DMS79 treated with DMSO at 0.1 percent for 48 hours (cell line): ENCODE results near the gene PPM1F.

ENCODE experiments used
- DNase-seq: peaks from one replicate; lab custom pipeline; 2025; lab: John Stamatoyannopoulos, UW

Gene PPM1F

DNA sequence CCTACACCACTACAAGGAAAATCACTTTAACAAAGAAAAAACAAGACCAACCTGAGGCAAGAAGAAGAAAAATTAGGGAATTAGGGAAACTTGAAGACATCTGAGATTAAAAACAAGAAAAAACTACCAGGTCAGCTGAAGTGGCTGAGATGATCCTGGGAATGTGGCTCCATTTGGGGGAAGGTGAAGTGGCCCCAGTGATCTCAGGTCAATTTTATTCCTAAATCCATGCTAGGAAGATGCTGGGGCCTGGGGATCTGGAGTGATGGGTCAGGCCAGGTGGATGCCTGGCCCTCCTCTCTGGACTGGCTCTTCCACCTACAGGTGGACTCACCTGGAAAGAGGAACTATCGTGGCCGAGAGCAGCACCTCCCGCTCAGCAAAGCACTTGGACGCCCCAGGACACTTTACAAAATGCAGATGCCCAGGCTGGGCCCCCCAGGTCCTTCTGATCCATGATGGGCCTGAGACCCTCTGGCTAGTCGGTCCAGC, 23.3 kb upstream of the PPM1F start:
- DNase-seq: no peak

DNA sequence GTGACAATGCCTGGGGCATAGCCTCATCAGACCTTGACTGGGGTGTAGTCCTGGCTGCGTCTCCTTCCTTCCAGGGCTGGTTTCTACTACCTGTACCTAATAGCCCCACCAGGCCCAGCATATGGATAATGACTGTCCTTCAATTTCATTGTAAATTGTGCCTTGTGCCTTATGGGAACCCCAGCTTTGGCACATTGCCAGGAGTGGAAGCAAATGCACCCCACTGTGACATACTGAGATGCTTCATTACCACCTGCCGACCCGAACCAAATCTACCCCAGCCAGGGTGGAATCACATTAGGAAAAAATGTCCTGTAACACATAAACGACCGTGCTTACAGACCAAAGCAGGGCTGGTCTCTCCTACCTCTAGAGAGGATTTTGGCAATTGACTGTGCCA, 22.6 kb upstream of the PPM1F start:
- DNase-seq: no peak

DNA sequence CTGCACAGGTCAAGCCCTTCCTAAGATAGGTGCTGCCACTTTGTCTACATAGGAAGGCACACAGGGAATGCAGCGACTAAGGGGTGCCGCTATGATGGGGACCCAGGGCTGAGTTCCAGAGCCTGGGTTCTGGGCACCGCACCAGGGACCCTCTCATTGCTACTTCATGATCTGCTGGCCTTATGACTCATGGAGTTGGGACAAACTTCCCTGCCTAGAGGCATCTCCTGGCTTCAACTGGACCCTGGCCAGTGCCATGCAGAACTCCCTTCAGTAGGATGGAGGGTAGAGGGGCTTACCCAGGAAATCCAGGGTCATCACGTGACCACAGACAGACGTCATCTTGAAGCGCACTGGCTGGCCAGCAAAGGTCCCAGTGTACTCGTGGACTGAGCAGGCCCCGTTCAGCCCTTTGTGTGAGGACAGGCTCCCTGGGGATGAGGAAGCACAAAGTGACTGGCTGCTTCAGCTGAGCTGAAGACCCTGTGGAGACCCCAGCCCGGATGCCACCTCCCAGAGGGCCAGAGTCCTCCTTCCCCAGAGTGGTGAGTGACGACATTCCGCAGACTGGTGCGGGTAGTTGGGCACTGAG, 21.5 kb upstream of the PPM1F start:
- DNase-seq: no peak

DNA sequence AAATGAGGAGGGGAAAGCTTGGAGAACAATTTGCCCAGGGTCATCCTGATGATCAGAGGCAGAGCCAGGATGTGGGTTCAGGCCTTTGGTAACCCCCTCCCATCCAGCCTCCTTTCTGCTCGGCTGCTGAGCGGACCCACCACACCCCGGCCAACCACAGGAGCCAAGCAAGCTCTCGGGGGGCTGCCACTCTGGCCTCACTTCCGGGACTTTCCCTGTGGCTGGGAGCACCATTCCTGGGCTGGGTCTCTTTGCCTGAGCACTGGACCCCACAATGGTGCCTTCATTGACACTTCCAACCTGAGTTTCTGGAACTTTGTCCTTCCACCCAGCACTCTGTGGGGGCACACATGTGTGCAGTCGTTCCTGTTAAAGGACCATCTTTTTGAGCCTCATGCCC, 20.2 kb upstream of the PPM1F start:
- no peak for DNase-seq

DNA sequence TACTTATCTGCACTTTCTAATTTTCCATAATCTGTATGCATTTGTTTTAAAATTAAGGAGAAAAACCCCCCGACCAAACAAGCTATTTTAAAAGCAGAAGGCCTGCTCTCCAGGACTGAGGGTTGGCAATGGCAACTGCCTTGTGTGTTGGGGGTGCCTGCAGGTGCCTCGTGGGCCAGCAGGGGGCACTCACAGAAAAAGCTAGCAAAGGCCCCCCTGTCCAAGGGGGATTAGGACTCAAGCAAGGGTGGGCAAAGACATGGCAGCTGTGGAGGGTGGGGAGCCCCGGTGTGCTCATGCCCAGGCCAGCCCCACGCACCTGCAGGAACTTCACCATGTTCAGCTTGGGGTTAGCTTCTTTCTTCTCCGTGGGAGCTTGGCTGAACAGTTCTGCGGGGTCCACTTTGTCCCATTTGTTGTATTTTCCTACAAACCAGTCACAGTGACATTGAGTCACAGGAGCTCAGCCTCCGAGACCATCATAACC, 19.7 kb upstream of the PPM1F start:
- no peak for DNase-seq

DNA sequence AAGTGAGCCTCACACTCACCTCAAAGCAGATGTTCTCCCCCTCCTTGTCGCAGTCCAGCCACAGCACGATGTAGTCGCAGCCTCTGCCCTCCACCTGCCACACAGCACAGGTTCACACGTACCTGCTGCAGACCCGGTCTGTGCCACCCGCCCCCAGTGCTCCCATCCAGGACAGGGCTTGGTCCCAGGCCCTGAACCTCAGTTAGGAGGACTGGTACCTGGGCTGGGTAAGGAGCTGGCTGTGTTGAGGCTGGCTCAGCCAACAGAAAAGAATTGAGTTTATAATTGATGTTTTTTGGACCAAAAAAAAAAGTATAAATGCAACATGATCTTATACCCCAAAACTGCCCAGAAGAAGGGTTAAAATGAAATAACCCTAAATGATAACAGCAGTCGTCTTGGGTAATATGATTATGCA, 19.2 kb upstream of the PPM1F start:
- no peak for DNase-seq

DNA sequence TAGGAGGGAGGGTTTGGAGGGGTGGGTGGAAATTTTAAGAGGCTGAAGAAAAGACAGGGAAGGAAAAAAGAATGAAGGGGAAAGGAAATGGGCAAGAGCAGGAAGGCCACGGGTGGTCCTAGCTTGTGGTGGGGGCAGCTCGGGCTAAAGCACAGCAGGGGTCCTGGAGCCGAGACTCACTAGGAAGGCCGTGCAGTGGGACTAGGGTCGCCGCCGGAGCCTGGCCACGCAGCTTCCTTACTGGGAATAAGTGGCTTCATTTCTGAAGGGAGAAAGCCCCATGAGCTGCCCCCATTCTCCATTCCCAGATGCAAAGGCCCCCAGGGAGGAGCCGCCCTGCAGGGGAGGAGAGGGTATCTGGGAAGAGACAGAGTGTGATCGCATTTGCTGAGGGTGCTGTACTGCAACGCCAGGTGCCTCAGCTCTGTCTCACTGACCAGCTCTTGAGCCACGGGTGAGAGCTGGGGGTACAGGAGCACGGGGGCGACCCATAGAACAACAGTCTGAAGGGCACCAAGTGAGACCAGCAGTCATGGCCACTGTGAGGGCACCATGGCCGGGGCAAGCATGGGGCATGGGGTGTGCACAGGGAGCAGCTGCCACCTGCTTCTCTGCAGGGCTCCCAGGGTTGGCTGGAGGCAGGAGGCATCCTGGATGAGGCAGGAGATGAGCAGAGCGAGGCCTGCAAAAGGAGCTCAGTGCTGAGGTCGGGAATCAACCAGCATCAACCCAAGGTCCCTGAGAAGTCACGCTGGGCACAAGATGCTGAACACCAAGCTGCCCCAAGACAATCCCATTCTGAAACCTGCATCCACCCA, 18.4 kb upstream of the PPM1F start:
- DNase-seq: no peak

DNA sequence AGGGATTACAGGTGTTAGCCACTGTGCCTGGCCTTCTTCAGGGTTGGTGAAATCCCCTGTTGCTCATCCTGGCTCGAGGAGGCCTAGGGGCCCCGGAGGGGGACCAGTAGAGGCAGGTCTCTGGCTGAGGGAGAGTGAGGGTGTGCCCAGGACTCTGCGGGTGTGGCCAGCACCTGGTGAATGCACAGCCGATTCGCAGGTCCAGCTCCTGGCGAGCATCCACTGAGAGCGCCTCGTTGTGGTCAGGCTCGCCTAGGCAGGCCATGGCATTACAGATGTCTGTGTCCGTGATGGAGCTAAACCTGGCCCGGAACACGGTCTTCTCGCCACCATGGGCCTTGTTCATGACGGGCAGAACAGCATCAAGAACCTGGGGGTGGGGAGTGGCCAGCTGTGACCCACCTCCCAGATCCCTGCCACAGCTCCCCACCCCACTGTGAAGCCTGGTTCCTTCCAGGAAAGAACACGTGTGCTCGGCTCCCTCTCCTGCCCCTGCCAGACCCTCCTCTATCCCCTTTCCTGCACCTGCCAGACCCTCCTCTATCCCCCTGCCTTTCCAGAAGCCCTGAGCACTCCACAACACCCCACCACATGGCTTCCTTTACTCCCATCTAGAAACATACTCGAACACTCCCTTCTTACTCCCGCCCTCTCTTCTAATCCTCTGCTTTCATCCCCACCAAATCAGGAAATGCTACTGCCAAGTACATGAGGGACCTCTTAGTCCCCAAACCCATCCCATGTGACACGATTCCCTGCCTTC, 17.6 kb upstream of the PPM1F start:
- no peak for DNase-seq

DNA sequence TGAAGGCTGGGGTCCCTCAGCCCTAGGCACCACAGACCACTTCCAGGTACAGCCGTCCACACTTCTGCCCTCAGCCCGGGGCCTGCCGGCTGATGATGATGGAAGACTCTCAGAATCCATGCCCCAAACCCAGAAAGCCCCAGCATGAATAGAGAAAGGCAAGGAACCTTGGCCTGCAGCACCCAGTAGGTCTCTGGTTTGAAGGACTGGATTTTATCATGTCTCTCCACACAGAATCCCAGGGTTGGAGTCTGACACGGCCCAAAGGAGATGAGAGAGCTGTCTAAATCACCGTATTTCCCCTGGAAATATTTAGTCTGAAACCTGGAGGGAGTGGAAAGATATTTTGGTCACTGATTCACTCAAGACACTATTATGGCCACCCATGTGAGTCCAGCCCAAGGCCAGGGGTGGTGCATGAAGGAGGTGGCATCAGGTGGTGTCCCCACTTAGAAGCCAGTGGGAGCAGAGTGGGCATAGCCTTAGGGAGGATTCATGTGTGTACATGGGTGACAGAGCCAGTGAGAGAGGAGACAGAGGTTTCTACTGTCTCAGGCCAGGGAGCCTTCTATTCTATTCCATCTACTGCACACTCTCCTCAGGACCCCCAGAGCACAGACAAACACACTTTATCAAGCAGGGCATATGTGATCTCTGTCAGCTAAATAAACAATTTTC, 15.9 kb upstream of the PPM1F start:
- no peak for DNase-seq

DNA sequence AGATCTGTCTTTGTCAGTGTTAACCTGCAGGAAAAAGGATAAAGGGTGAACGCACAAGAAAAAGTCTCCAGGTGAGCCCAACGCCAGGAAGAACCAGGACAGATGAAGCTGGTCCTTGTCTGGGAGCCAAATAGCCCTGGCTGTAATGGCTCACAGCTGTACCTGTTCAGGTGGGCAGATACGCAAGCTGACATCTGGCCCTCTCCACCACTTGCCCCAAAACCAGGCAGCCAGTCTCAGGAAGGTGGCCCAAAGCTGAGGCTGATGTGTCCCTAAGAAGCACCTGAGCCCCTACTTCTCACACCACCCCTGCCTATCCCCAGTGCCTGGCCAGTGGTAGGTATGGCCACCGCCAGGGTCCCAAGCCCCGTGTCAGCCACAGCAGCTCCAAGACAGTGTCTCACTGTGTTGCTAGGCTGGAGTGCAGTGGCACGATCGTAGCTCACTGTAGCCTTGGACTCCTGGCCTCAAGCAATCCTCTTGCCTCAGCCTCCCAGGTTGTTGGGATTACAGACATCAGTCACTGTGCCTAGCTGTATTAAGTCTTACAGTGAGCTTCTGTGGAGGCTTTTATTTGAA, 15.1 kb upstream of the PPM1F start:
- no peak for DNase-seq

DNA sequence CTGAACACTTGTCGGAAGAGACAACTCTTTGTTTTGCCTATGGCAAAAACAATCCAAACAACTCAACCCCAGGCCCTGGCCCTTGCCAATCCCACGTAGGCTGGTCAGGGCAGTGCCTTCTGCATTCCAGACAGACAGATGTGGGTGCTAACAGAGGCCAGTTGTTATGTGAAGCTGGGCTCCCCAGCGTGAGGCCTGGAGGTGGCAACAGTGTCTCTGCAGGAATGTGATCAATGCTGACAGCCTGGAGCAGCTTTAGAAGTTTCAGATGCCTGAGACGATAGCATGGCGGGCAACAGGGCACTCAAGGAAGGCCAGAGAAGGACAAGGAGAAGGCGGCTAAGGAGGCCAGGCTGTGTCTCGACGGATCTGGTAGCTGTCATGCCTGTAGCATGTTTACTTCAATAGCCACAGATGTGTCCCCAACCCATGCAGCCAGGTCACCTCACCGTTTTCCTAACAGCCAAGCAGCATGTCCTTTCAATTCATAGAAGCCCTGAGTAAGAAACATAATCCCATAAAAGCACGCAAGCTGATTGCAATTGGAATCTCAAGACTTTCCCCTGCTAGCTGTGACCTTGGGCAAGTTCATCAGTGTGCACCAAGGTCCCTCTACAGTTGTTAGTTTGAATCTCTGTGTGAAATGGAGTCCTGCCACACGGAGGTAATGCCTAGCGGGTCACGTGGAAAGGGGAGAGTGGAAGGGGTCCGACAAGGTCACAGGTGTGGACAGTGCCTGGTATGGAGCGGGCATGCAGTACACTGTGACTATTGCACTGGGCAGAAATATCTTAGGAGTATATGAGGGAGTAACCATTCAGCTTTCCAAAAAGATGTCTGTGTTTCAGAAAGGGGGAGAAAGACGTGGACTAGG, 14.2 kb upstream of the PPM1F start:
- no peak for DNase-seq

DNA sequence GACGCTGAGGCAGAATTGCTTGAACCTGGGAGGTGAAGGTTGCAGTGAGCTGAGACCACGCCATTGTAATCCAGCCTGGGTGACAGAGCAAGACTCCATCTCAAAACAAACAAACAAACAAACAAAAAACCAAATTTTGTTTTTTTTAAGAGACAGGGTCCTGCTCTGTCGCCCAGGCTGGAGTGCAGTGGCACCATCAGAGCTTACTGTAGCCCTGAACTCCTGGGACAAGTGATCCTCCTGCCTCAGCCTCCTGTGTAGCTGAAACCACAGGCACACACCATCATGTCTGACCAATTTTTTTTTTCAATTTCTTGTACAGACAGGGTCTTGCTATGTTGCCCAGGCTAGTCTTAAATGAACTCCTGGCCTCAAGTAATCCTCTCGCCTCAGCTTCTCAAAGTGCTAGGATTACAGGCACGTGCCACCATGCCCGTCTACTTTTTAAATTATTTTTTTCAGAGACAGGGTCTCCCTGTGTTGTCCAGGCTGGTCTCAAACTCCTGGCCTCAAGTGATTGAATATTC, 13.2 kb upstream of the PPM1F start:
- DNase-seq: no peak

DNA sequence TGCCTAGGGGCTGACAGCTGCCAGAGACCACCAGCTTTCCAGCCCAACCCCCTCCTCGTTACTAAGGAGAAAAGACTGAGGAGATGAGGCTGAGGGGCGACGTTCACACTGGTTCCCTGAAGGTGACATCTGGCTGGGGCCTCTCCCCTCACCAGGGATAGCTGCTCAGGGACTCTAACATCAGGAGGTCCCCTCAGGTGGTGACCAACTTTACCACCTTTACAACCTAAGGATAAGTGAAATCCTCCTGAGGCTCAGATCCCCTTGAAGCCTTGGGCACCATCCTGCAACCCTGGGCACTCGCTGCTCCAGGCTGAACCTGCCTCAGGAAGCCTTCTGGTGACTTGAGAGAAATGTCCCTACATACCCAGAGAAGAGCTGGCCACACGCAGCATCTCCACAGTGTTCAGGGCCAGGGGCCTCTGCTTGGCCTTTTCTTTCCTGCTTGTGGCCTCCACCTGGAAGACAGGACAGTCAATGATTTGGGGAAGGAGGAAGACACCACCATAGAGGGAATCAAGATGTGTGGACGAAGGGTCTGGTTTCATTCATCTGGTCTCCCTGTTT, 12.4 kb upstream of the PPM1F start:
- no peak for DNase-seq

DNA sequence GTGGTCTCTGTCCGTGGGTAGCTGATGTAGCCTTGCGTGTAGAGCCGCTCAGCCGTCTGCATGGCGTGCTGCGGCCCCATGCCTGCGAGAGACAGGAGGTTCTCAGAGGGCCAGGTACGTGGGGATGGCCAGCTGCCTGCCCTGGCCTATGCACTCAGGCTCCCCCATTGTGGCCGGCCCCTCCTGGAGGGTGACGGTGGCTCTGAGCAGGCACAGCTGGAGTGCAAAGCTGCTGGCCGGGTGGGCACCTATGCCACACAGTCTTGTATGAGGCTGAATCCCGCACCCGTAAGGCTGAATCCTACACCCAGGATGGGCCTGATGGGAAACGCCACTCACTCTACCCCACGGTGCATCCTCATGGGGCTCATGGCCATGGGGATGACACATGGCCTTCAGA, 11.6 kb upstream of the PPM1F start:
- DNase-seq: no peak

DNA sequence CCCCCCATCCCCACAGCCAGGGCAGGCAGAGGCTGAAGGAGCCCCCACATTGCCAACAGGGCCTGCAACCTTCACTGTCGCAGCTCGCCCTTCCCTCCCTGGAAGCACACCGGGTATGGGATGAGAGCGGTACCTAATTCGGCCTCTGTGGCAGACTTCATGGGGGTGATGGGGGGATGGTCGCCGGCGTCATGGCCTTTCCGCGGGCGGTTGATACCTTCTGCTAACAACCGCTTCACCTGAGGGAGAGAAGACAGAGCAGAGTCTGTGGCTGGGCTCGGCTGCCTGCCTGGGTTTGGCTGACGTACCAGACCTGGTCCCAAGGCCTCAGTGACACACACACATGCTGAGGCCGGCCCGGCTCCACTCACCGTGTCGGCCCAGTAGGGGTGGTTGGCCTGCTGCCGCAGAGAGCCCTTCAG, 11.2 kb upstream of the PPM1F start:
- no peak for DNase-seq

DNA sequence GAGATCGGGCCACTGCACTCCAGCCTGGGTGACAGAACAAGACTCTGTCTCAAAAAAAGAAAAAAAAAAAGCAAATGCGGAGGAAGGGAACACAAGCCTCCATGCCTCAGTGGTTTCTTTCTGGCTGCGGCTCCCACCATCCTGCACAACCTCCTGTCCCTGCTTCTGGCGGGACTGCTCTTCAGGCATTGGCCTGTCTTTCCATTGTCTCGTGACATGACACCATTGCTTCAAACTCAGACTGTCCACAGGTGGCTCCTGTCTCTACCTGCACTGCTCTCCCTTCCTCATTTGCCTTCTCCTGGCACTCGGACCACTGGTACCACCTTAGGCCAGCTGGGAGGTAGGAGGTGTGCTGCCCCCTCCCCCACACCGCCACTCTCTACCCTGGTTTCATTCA, 10.6 kb upstream of the PPM1F start:
- DNase-seq: no peak

DNA sequence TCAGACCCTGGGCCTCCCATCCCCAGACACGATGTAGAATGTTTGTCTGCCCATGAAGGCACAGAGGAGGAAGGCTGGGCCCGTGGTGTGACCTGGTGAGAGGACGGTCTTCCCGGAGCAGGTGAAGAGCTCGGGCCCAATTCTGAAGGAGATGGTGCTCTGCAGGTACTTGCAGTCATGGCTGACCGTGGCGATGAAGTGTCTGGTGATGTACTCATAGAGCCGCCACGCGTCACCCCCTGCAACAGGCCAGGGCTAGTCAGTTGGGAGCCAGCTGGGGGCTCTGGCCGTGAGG, 10.0 kb upstream of the PPM1F start:
- DNase-seq: no peak

DNA sequence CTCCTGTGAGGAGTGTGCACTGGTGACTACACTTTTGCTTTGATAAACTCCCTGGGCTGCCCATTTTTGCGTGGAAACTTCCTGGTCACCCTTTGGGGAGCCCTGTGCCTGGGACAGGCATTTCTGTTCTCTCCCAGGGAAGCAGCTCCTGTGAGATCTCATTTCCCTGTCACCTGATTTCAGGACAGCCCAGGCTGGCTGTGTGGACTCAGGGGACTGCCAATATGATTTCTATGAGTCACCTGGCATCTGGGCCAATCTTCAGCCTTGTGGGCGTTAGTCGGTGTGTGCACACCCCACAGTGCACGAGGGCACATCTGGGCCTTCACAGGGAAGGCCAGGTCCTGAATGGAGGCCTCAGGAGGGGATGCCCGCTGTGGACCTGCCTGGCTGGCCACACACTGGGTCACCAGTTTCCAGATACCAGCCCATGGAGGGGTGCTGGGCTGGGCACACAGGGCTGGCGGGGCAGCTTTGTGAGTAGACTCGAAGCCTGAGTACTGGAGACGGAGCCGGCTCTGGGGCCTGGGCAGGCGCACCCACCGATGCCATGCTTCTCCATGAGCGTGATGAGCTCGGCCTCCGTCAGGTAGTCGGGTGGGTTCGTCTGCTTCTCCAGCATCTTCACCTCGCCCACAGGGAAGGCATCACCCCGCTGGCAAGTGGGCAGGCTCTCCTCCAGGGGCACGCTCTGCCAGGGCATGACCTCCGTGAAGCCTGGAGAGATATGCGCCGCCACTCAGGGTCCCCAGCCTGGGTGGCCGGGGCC, 9.4 kb upstream of the PPM1F start:
- no peak for DNase-seq

DNA sequence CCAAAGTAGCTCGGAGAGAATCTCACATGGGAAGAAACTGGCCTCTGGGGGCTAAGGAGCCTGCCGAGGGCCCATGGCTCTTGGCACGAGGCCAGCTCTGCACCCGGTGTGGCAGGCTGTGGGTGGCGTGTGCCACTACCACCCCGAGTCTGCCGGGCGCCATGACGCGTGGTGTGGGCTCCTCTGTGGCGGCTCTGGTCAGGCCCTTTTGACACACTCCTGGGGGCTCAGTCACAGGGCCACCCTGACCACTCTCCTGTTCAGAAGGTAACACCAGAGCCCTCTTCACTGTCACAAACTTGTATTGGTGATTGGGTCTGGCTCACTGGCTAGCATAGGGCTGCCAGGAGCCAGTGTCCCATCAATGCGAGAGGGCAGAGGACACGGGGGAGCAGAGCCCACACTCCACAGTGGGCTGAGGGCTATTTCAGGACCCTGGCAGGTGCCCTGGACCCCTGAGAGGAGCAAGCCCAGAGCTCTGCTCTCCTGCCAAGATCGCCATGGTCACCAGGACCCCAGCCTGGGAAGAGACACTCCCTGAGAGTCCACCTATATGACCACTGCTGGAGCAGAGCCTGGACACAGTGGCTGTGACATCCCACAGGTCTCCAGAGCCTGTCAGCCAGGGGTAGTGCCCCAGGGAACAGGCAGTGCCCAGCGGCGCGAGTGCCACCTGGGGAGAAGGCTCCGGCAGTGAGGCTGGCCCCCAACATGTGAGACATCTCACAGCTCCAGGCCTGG, 8.6 kb upstream of the PPM1F start:
- DNase-seq: no peak
